HepG2 (cell line): ENCODE data around the gene THAP10. TPM values are rescaled to one million over a fixed set of nuclear protein-coding genes. Genes with fewer than 3 reads are reported as not detected.

Source experiments
- ATAC-seq: fragments of 200-7000 bp; cut with Tn5 transposase; 3 replicates; pipeline ENCODE4 v1.9.1; 2020; ENCODE audit warnings: mild to moderate bottlenecking, moderate library complexity
- BruUV-seq: library from RNA; stranded (reverse); fragments of 400-500 nt; replicated peaks from 2 replicates; lab custom pipeline; 2021; lab: Mats Ljungman, UMichigan
- CTCF ChIA-PET: fragments of 300-600 bp; formaldehyde crosslinking; extraction: SDS; loops from one replicate; lab custom pipeline; 2021; ENCODE audit warnings: low total read pairs, inconsistent platforms, low intra/inter-chr PET ratio; lab: Yijun Ruan, JAX
- POLR2A ChIA-PET: fragments of 350-600 bp; sonication (Branson Sonifier 250); formaldehyde crosslinking; loops from one replicate; lab custom pipeline; 2020; ENCODE audit warnings: antibody characterized with exemption, inconsistent platforms; lab: Yijun Ruan, JAX
- DNase-seq: peaks from one replicate; pipeline ENCODE4 v3.0.0-alpha.2; 2015; ENCODE audit warnings: low spot score
- FAIRE-seq: peaks from 3 replicates; lab custom pipeline; 2011; peaks lifted over from hg19 to GRCh38; lab: Jason Lieb, UNC
- H2AFZ ChIP-seq: one replicate; pipeline ENCODE4 v1.6.1; 2011; ENCODE audit warnings: low read length, inconsistent platforms
- H3K27ac ChIP-seq: fragments of 300-600 bp; 3 replicates; pipeline ENCODE4 v1.8.0; 2011; ENCODE audit warnings: mixed run types, mild to moderate bottlenecking, mixed read lengths, low read length, inconsistent platforms; ENCODE audit not compliant: insufficient read depth; ENCODE audit errors: extremely low read length
- H3K27me3 ChIP-seq, 2 experiments: fragments of 200-600 bp in 1 of 2; 2 replicates in 1 of 2; 3 replicates in 1 of 2; pipeline versions ENCODE4 v1.6.0 to v1.8.0; 2011; ENCODE audit warnings: low read length in 2 of 2, mild to moderate bottlenecking in 2 of 2, moderate library complexity in 2 of 2, inconsistent platforms in 1 of 2; ENCODE audit not compliant: insufficient read depth in 2 of 2, control insufficient read depth in 1 of 2
- H3K36me3 ChIP-seq, 2 experiments: fragments of 200-600 bp in 1 of 2; replicated peaks in 1 of 2; 2 replicates in 1 of 2; 3 replicates in 1 of 2; pipeline versions ENCODE4 v1.5.1 to v1.8.0; 2011; ENCODE audit warnings: low read length in 2 of 2, inconsistent platforms in 1 of 2; ENCODE audit not compliant: insufficient read depth in 2 of 2, control insufficient read depth in 1 of 2
- H3K4me1 ChIP-seq: 2 replicates; pipeline ENCODE4 v1.5.1; 2012; ENCODE audit warnings: low read length, inconsistent platforms; ENCODE audit not compliant: insufficient read depth
- H3K4me2 ChIP-seq: 2 replicates; pipeline ENCODE4 v1.6.0; 2011; ENCODE audit warnings: low read depth, low read length, inconsistent platforms
- H3K4me3 ChIP-seq, 3 experiments: fragments of 200-600 bp in 1 of 3; sonication (generic), shearing (Covaris generic) in 1 of 3; replicated peaks in 1 of 3; 2 replicates each; pipeline ENCODE4 v1.5.1; 2011 to 2016; ENCODE audit warnings: low read length in 3 of 3, inconsistent platforms in 2 of 3, low read depth in 2 of 3, mild to moderate bottlenecking in 2 of 3, control low read depth in 1 of 3, mixed read lengths in 1 of 3; ENCODE audit not compliant: insufficient read depth in 1 of 3
- H3K79me2 ChIP-seq: one replicate; pipeline ENCODE4 v1.6.1; 2011; ENCODE audit warnings: low read length, inconsistent platforms; ENCODE audit not compliant: insufficient read depth
- H3K9ac ChIP-seq: 2 replicates; pipeline ENCODE4 v1.6.0; 2011; ENCODE audit warnings: mild to moderate bottlenecking, low read depth, low read length, inconsistent platforms; ENCODE audit not compliant: insufficient read depth
- H3K9me3 ChIP-seq: 2 replicates; pipeline ENCODE4 v1.5.1; 2012; ENCODE audit warnings: mild to moderate bottlenecking, low read length
- H4K20me1 ChIP-seq: 2 replicates; pipeline ENCODE4 v1.6.0; 2011; ENCODE audit warnings: inconsistent platforms, mild to moderate bottlenecking, low read length, moderate library complexity; ENCODE audit not compliant: insufficient read depth
- BRF2 ChIP-seq: sonication (generic); formaldehyde crosslinking; IDR thresholded peaks from 2 replicates; pipeline ENCODE4 v1.8.1; 2022; ENCODE audit warnings: mild to moderate bottlenecking, missing genetic modification reagents
- E2F5 ChIP-seq: sonication (generic); formaldehyde crosslinking; conservative IDR thresholded peaks from 2 replicates; pipeline ENCODE4 v1.4.0; 2020; ENCODE audit warnings: missing genetic modification reagents
- FOXP4 ChIP-seq: sonication (generic); formaldehyde crosslinking; IDR thresholded peaks from 2 replicates; pipeline ENCODE4 v1.4.0; 2020; ENCODE audit warnings: missing genetic modification reagents
- GMEB1 ChIP-seq: sonication (generic); formaldehyde crosslinking; IDR thresholded peaks from 2 replicates; pipeline ENCODE4 v1.5.1; 2020; ENCODE audit warnings: missing genetic modification reagents, mild to moderate bottlenecking, borderline replicate concordance
- KMT2A ChIP-seq: sonication (generic); formaldehyde crosslinking; IDR thresholded peaks from 2 replicates; pipeline ENCODE4 v1.4.0; 2020; ENCODE audit warnings: missing genetic modification reagents
- MTA3 ChIP-seq: sonication (generic); formaldehyde crosslinking; IDR thresholded peaks from 2 replicates; pipeline ENCODE4 v1.4.0; 2020; ENCODE audit warnings: missing genetic modification reagents
- MTF1 ChIP-seq: sonication (generic); formaldehyde crosslinking; IDR thresholded peaks from 2 replicates; pipeline ENCODE4 v1.5.0; 2020; ENCODE audit warnings: missing genetic modification reagents
- NCOR1 ChIP-seq: fragments of 200-600 bp; sonication (generic); IDR thresholded peaks from 2 replicates; pipeline ENCODE4 v1.7.0; 2017; ENCODE audit warnings: antibody characterized with exemption, low read length, borderline replicate concordance
- NR0B2 ChIP-seq: sonication (generic); formaldehyde crosslinking; IDR thresholded peaks from 2 replicates; pipeline ENCODE4 v1.4.0; 2020; ENCODE audit warnings: mild to moderate bottlenecking, missing genetic modification reagents
- PAF1 ChIP-seq: IDR thresholded peaks from 2 replicates; pipeline ENCODE4 v1.6.1; 2016; ENCODE audit warnings: missing genetic modification reagents, missing compliant biosample characterization
- RCOR2 ChIP-seq: IDR thresholded peaks from 2 replicates; pipeline ENCODE4 v1.6.1; 2016; ENCODE audit warnings: missing biosample characterization, missing genetic modification reagents
- YEATS2 ChIP-seq: sonication (generic); formaldehyde crosslinking; IDR thresholded peaks from 2 replicates; pipeline ENCODE4 v1.4.0; 2020; ENCODE audit warnings: missing genetic modification reagents, borderline replicate concordance
- ZMYM3 ChIP-seq: sonication (generic); formaldehyde crosslinking; IDR thresholded peaks from 2 replicates; pipeline ENCODE4 v1.5.1; 2020; ENCODE audit warnings: mild to moderate bottlenecking, missing genetic modification reagents
- ZNF101 ChIP-seq: sonication (generic); formaldehyde crosslinking; IDR thresholded peaks from 2 replicates; pipeline ENCODE4 v1.4.0; 2020; ENCODE audit warnings: mild to moderate bottlenecking, low read depth, missing genetic modification reagents, borderline replicate concordance
- ZNF326 ChIP-seq: sonication (generic); formaldehyde crosslinking; IDR thresholded peaks from 2 replicates; pipeline ENCODE4 v1.4.0; 2020; ENCODE audit warnings: missing genetic modification reagents, borderline replicate concordance
- ZNF432 ChIP-seq: sonication (generic); formaldehyde crosslinking; IDR thresholded peaks from 2 replicates; pipeline ENCODE4 v1.5.0; 2020; ENCODE audit warnings: missing genetic modification reagents, mild to moderate bottlenecking, borderline replicate concordance
- ZNF484 ChIP-seq: sonication (generic); formaldehyde crosslinking; IDR thresholded peaks from 2 replicates; pipeline ENCODE4 v1.5.1; 2020; ENCODE audit warnings: mild to moderate bottlenecking, low read depth, missing genetic modification reagents, borderline replicate concordance
- ZNF567 ChIP-seq: sonication (generic); formaldehyde crosslinking; IDR thresholded peaks from 2 replicates; pipeline ENCODE4 v1.8.1; 2023; ENCODE audit warnings: mild to moderate bottlenecking, missing genetic modification reagents, borderline replicate concordance
- WGBS: methylation state at CpG from one replicate; pipeline ENCODE4 v1.1.6; 2017; ENCODE audit warnings: low lambda C conversion rate; 5-methylcytosine and 5-hydroxymethylcytosine counted together
- in situ Hi-C: cut with HindIII; loops from 2 replicates; pipeline ENCODE4 v1.10.0; 2017; ENCODE audit warnings: low pct_unique_long_range_greater_than_20kb; ENCODE audit not compliant: extremely low pct_ligation_motif_present
- intact Hi-C: fragments of 100-400 bp; cut with micrococcal nuclease; formaldehyde crosslinking; loops from one replicate; pipeline ENCODE4 v1.10.0; 2022; ENCODE audit not compliant: unreplicated experiment
- polyA plus RNA-seq, 8 experiments: library from polyadenylated mRNA; depleted of rRNA in 3 of 8; stranded (reverse) in 7 of 8; unstranded in 1 of 8; fragments of >200 nt; fragmentation: Illumina TruSeq in 4 of 8; extraction: Trizol in 4 of 8; gene quantifications; 2 replicates each; pipeline versions ENCODE4 v1.2.1 to v1.2.3, GENCODE V29; 2011 to 2016; ENCODE audit warnings: low read depth in 4 of 8, missing spikeins in 1 of 8, mixed read lengths in 1 of 8; ENCODE audit not compliant: insufficient read depth in 1 of 8
- total RNA-seq, 5 experiments: library from RNA; depleted of rRNA; stranded (reverse); fragments of >200 nt; fragmentation: Illumina TruSeq; extraction: Trizol; gene quantifications; 2 replicates each; pipeline ENCODE4 v1.2.3, GENCODE V29; 2016; ENCODE audit warnings: low read depth in 1 of 5

Gene THAP10
- total and polyA plus RNA-seq, 2 of the 13 experiments (the other 11 are each of a cell fraction or from before 2014, with no cell fraction given), result 0.64 to 0.69 TPM

- TF ChIP-seq BRF2 (CRISPR knock-in tag) (no peak), ZNF101 (CRISPR knock-in tag) (no peak)
- TF ChIP-seq, all 625 proteins: peak for 0
Measured at GRCh38 chr15:70870051-70870450, 22.2 kb downstream of the THAP10 start (continued).

GRCh38 chr15:70869346-70869745 is 22.9 kb downstream of the THAP10 start:
- no peak overlapping the region for H3K27ac ChIP-seq
- POLR2A ChIA-PET, result interaction anchor here (1.3 to 1.6 kb wide), 3 partner anchors 10 to 15 kb away, joined by 3 to 5 read pairs (median 5); partner anchors contain the start of gene LARP6
- no peak for ATAC-seq
- H3K4me3 ChIP-seq, result no peak overlapping the region
- intact Hi-C loops, result no loop called here
- H3K79me2 ChIP-seq, result no peaks in the 10 kb centered on the region
- H2AFZ ChIP-seq, result no peak overlapping the region
- H3K27me3 ChIP-seq, result no peaks in the 10 kb centered on the region
- WGBS, result 21% methylated on average over 1 of the region's 3 CpGs
- no TSS peak for BruUV-seq
- no peak for TF ChIP-seq RCOR2
- no peak for TF ChIP-seq NR0B2 (CRISPR knock-in tag)
- TF ChIP-seq YEATS2, result no peak
- no peak for TF ChIP-seq MTA3 (CRISPR knock-in tag)
- no peak for TF ChIP-seq KMT2A
- TF ChIP-seq ZNF432, result no peak
- TF ChIP-seq FOXP4 (CRISPR knock-in tag), result no peak
- TF ChIP-seq PAF1 (CRISPR knock-in tag), result no peak
- no peak for TF ChIP-seq MTF1
- no peak for TF ChIP-seq E2F5 (CRISPR knock-in tag)
- TF ChIP-seq ZNF326 (CRISPR knock-in tag), result no peak
- no peak for TF ChIP-seq ZMYM3
- no peak for TF ChIP-seq ZNF567
- TF ChIP-seq ZNF484 (CRISPR knock-in tag), result no peak
- TF ChIP-seq NCOR1, result no peak
- TF ChIP-seq GMEB1 (CRISPR knock-in tag), result no peak
- TF ChIP-seq, all 625 proteins: peak for 0
- Histone ChIP-seq H3K4me1 (peaks cover 15% of the 10 kb centered on the region), H3K9me3 (no peaks in the 10 kb centered on the region), H3K4me2 (no peak overlapping the region), H3K36me3 (no peaks in the 10 kb centered on the region), H4K20me1 (no peaks in the 10 kb centered on the region), H3K9ac (no peak overlapping the region)
- no peak for FAIRE-seq
- in situ Hi-C loops, result no loop called here
- CTCF ChIA-PET, result no interaction called here
- DNase-seq, result no peak
